ENCODE data around the gene UNC93B1. TPM values are rescaled to one million over a fixed set of nuclear protein-coding genes. Genes with fewer than 3 reads are reported as not detected.
"Not testable (repeated sequence)": the region's sequence is repeated elsewhere in the genome, so short reads cannot be mapped to it uniquely, and the experiment has no call there.

UNC93B1 gene
- total and polyA plus RNA-seq, 9 donors: 5.0 to 8.7 (median 6.4) TPM

DNA sequence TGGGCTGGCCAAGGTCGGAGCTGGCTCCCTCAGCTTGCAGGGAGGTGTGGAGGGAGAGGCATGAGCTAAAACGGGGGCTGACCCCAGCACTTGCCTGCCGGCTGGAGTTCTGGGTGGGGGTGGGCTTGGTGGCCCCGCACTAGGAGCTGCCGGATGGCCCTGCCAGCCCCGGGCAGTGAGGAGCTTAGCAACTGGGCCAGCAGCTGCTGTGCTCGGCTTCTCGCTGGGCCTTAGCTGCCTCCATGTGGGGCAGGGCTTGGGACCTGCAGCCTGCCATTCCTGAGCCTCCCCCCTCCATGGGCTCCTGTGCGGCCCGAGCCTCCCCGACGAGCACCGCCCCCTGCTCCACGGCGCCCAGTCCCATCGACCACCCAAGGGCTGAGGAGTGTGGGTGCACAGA lies 40.7 kb downstream of the UNC93B1 start:
- not testable (repeated sequence) for H3K36me3 ChIP-seq (ENCODE audit: control insufficient read depth, insufficient read depth, low read length); H3K27ac ChIP-seq (ENCODE audit: low read length); H3K27me3 ChIP-seq (ENCODE audit: control insufficient read depth, insufficient read depth, low read length); H3K4me3 ChIP-seq (ENCODE audit: low read length); H3K9me3 ChIP-seq (replicated peaks; ENCODE audit: control insufficient read depth, low read depth, low read length); H3K4me1 ChIP-seq (ENCODE audit: control insufficient read depth, insufficient read depth, low read length); DNase-seq
- 75% methylated on average over 14 of the region's 16 CpGs for WGBS (ENCODE audit: insufficient coverage)

- peak; percentile 76 for DNase-seq
- H3K9me3 ChIP-seq (replicated peaks; ENCODE audit: control insufficient read depth, low read depth, low read length); H3K27ac ChIP-seq (ENCODE audit: low read length); H3K36me3 ChIP-seq (ENCODE audit: control insufficient read depth, insufficient read depth, low read length); H3K4me3 ChIP-seq (ENCODE audit: low read length); H3K4me1 ChIP-seq (ENCODE audit: control insufficient read depth, insufficient read depth, low read length): not testable (repeated sequence)
- peaks cover 13% of the 10 kb centered on the region for H3K27me3 ChIP-seq (ENCODE audit: control insufficient read depth, insufficient read depth, low read length)
- 76% methylated on average over 5 of the region's 6 CpGs for WGBS (ENCODE audit: insufficient coverage)
Measured at GRCh38 chr11:67956236-67956635, 47.7 kb downstream of the UNC93B1 start.

DNA sequence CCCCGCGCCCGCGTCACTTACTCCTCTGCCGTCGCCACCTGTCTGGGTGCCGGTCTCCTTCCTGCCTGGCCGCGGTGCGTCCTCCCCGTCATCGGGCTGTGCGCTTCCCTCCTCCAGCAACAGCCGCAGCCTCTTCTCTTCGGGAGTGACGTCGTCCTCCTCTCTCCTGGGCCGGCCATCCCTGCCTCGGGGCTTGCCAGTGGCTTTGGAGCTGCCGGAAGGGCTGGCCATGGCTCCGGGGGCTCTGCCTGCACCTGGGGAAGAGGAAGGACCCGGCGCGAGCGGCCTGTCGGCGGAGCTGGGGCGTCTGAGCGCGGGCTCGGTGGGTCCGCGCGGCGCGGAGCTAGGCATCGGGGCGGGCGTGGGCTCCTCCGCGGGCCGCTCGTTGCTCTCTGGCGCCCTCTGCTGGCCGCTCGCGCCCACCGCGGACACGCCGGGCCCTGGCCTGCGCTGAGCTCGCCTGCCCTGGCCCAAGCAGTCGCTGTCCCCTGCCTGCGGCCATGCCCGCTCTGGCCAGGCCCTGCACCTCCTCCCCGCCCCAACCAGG lies 48.4 kb downstream of the UNC93B1 start:
- peak; percentile 84 for DNase-seq
- WGBS (ENCODE audit: insufficient coverage): under 1% methylated on average over 46 of the region's 57 CpGs
- not testable (repeated sequence) for H3K4me1 ChIP-seq (ENCODE audit: control insufficient read depth, insufficient read depth, low read length); H3K27ac ChIP-seq (ENCODE audit: low read length); H3K9me3 ChIP-seq (replicated peaks; ENCODE audit: control insufficient read depth, low read depth, low read length); H3K36me3 ChIP-seq (ENCODE audit: control insufficient read depth, insufficient read depth, low read length)
- H3K27me3 ChIP-seq (ENCODE audit: control insufficient read depth, insufficient read depth, low read length): peaks cover 13% of the 10 kb centered on the region
- peak overlapping the region; percentile 43 for H3K4me3 ChIP-seq (ENCODE audit: low read length)

DNA sequence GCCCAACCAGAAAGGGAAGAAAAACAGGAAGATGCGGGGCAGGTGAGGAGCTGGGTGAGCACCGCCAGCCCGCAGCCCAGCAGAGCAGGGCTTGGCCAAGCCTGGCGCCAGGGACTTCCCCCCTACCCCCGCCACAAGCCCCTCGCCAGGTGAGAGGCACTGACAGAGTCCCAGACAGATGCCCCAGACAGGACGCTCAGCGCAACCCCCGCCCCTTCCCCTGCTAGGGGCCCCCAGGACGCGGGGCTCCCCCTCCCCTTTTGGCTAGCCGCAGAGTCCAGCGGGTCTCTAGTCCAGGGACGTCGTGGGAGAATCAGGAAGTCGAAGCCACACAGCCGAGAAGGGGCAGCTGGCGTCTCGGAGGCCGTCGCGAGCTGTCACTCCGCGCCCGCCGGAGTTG lies 48.9 kb downstream of the UNC93B1 start:
- DNase-seq; H3K27ac ChIP-seq (ENCODE audit: low read length); H3K36me3 ChIP-seq (ENCODE audit: control insufficient read depth, insufficient read depth, low read length); H3K9me3 ChIP-seq (replicated peaks; ENCODE audit: control insufficient read depth, low read depth, low read length); H3K4me1 ChIP-seq (ENCODE audit: control insufficient read depth, insufficient read depth, low read length): not testable (repeated sequence)
- peak overlapping the region; percentile 43 for H3K4me3 ChIP-seq (ENCODE audit: low read length)
- peaks cover 13% of the 10 kb centered on the region for H3K27me3 ChIP-seq (ENCODE audit: control insufficient read depth, insufficient read depth, low read length)
- WGBS (ENCODE audit: insufficient coverage): 1% methylated on average over 19 of the region's 26 CpGs

- not testable (repeated sequence) for DNase-seq; H3K27ac ChIP-seq (ENCODE audit: low read length); H3K36me3 ChIP-seq (ENCODE audit: control insufficient read depth, insufficient read depth, low read length); H3K4me1 ChIP-seq (ENCODE audit: control insufficient read depth, insufficient read depth, low read length); H3K9me3 ChIP-seq (replicated peaks; ENCODE audit: control insufficient read depth, low read depth, low read length); H3K4me3 ChIP-seq (ENCODE audit: low read length)
- WGBS (ENCODE audit: insufficient coverage): 73% methylated on average over 5 of the region's 14 CpGs
- peaks cover 13% of the 10 kb centered on the region for H3K27me3 ChIP-seq (ENCODE audit: control insufficient read depth, insufficient read depth, low read length)
Measured at GRCh38 chr11:67954251-67954650, 49.6 kb downstream of the UNC93B1 start.

GRCh38 chr11:67950705-67951104 lies 53.2 kb downstream of the UNC93B1 start:
- WGBS (ENCODE audit: insufficient coverage): 71% methylated on average over 1 of the region's 8 CpGs
- not testable (repeated sequence) for H3K9me3 ChIP-seq (replicated peaks; ENCODE audit: control insufficient read depth, low read depth, low read length); DNase-seq; H3K36me3 ChIP-seq (ENCODE audit: control insufficient read depth, insufficient read depth, low read length); H3K4me3 ChIP-seq (ENCODE audit: low read length); H3K27ac ChIP-seq (ENCODE audit: low read length); H3K4me1 ChIP-seq (ENCODE audit: control insufficient read depth, insufficient read depth, low read length)
- peaks cover 13% of the 10 kb centered on the region for H3K27me3 ChIP-seq (ENCODE audit: control insufficient read depth, insufficient read depth, low read length)

GRCh38 chr11:67947785-67948184 lies 56.1 kb downstream of the UNC93B1 start:
- H3K4me1 ChIP-seq (ENCODE audit: control insufficient read depth, insufficient read depth, low read length); H3K36me3 ChIP-seq (ENCODE audit: control insufficient read depth, insufficient read depth, low read length); H3K9me3 ChIP-seq (replicated peaks; ENCODE audit: control insufficient read depth, low read depth, low read length); H3K4me3 ChIP-seq (ENCODE audit: low read length); DNase-seq; H3K27me3 ChIP-seq (ENCODE audit: control insufficient read depth, insufficient read depth, low read length); H3K27ac ChIP-seq (ENCODE audit: low read length): not testable (repeated sequence)
- no CpG with 5 or more reads among the region's 7 CpGs for WGBS (ENCODE audit: insufficient coverage)

DNA sequence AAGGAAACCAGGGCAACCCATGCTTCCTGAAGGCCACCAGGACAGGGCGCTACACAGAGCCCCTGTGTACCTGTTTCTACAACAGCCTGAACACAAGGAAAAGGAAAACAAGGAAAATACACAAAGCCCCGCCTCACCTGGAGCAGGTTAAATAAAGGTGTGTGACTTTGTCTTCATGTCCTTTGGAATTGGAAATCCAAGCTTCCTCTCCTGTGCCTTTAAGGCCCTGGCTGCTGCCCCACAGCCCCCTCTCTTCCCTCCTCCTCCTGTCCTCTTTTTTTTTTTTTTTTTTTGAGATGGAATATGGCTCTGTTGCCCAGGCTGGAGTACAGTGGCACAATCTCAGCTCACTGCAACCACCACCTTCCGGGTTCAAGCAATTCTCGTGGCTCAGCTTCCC lies 57.5 kb downstream of the UNC93B1 start:
- DNase-seq; H3K4me3 ChIP-seq (ENCODE audit: low read length); H3K27ac ChIP-seq (ENCODE audit: low read length); H3K9me3 ChIP-seq (replicated peaks; ENCODE audit: control insufficient read depth, low read depth, low read length); H3K36me3 ChIP-seq (ENCODE audit: control insufficient read depth, insufficient read depth, low read length); H3K4me1 ChIP-seq (ENCODE audit: control insufficient read depth, insufficient read depth, low read length); H3K27me3 ChIP-seq (ENCODE audit: control insufficient read depth, insufficient read depth, low read length): not testable (repeated sequence)
- no CpG with 5 or more reads among the region's 4 CpGs for WGBS (ENCODE audit: insufficient coverage)

- H3K27me3 ChIP-seq (ENCODE audit: control insufficient read depth, insufficient read depth, low read length); DNase-seq: not testable (repeated sequence)
Measured at GRCh38 chr11:67943406-67943805, 60.5 kb downstream of the UNC93B1 start.

More at GRCh38 chr11:67943406-67943805, 60.5 kb downstream of the UNC93B1 start:
- not testable (repeated sequence) for H3K4me1 ChIP-seq (ENCODE audit: control insufficient read depth, insufficient read depth, low read length); H3K4me3 ChIP-seq (ENCODE audit: low read length); H3K27ac ChIP-seq (ENCODE audit: low read length); H3K36me3 ChIP-seq (ENCODE audit: control insufficient read depth, insufficient read depth, low read length); H3K9me3 ChIP-seq (replicated peaks; ENCODE audit: control insufficient read depth, low read depth, low read length)
- WGBS (ENCODE audit: insufficient coverage): no CpG with 5 or more reads among the region's 5 CpGs
